Hepatic stellate cell (primary cell): ENCODE data around the gene KIAA1671.
A peak's percentile ranks its signal among the peaks of the same experiment; 100 is the strongest.
"Not testable (repeated sequence)": the region's sequence is repeated elsewhere in the genome, so short reads cannot be mapped to it uniquely, and the experiment has no call there.

Experiments used
- DNase-seq: peaks from one replicate; pipeline ENCODE4 v3.0.0; 2011; ENCODE audit warnings: low spot score

The KIAA1671 gene

GRCh38 chr22:24951942-24952836, at the start of gene KIAA1671:
Gene KIAA1671, plus strand, starts transcription at chr22:24952716. Its CDS starts 75,284 bp downstream, at chr22:25028000.
- DNase-seq, result peak; percentile 87

- no peak for DNase-seq
These were observed 46.6 kb upstream of the KIAA1671 start for GRCh38 chr22:24905909-24906308.

GRCh38 chr22:24907101-24907500, 45.4 kb upstream of the KIAA1671 start:
- DNase-seq, result not testable (repeated sequence)

- no peak for DNase-seq
These were observed 32.5 kb upstream of the KIAA1671 start for GRCh38 chr22:24920029-24920428.

GRCh38 chr22:24925586-24926427, 26.7 kb upstream of the KIAA1671 start:
- DNase-seq, result no peak

- no peak for DNase-seq
These were observed 26.1 kb upstream of the KIAA1671 start for GRCh38 chr22:24926428-24926725.

GRCh38 chr22:24926849-24927579, 25.5 kb upstream of the KIAA1671 start:
- peak; percentile 17 for DNase-seq

GRCh38 chr22:24928322-24928721, 24.2 kb upstream of the KIAA1671 start:
- no peak for DNase-seq

GRCh38 chr22:24930678-24931077, 21.8 kb upstream of the KIAA1671 start:
- DNase-seq, result no peak

- DNase-seq, result no peak
These were observed 16.6 kb upstream of the KIAA1671 start for GRCh38 chr22:24935771-24936483.

- DNase-seq, result no peak
These were observed 15.4 kb upstream of the KIAA1671 start for GRCh38 chr22:24937114-24937513.

GRCh38 chr22:24938741-24939341, 13.7 kb upstream of the KIAA1671 start:
- peak; percentile 43 for DNase-seq

GRCh38 chr22:24942301-24942700, 10.2 kb upstream of the KIAA1671 start:
- DNase-seq, result no peak

- no peak for DNase-seq
These were observed 8.1 kb upstream of the KIAA1671 start for GRCh38 chr22:24944217-24944937.

GRCh38 chr22:24945430-24945829, 7.1 kb upstream of the KIAA1671 start:
- no peak for DNase-seq

GRCh38 chr22:24947383-24947782, 5.1 kb upstream of the KIAA1671 start:
- no peak for DNase-seq

- DNase-seq, result no peak
These were observed 4.6 kb upstream of the KIAA1671 start for GRCh38 chr22:24947881-24948280.

GRCh38 chr22:24948356-24949202, 3.9 kb upstream of the KIAA1671 start:
- no peak for DNase-seq

GRCh38 chr22:24950272-24950902, 2.1 kb upstream of the KIAA1671 start:
- no peak for DNase-seq
